ENCODE data around the gene AKR1C2.

DNA sequence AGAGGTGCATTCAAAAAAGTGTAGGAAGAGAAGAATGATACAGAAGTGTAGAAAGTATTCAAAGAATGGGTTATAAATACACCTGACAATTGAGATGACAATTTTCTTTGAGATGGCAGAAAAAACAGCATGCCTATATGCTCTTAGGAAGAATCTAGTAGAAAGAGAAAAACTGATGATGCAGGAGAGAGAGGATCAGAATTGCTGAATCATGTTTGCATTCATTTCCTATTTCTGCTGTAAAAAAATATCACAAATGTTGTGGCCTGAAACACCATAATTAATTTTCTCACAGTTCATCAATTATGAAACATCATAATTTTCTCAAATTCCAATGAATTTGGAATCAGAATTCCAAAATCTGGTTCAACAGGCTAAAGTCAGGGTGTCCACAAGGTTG is 50.3 kb downstream of the AKR1C2 start:
- no peak for TF ChIP-seq POLR2A (IDR thresholded peaks at IDR 0.05)
- TF ChIP-seq, protein P1, sequence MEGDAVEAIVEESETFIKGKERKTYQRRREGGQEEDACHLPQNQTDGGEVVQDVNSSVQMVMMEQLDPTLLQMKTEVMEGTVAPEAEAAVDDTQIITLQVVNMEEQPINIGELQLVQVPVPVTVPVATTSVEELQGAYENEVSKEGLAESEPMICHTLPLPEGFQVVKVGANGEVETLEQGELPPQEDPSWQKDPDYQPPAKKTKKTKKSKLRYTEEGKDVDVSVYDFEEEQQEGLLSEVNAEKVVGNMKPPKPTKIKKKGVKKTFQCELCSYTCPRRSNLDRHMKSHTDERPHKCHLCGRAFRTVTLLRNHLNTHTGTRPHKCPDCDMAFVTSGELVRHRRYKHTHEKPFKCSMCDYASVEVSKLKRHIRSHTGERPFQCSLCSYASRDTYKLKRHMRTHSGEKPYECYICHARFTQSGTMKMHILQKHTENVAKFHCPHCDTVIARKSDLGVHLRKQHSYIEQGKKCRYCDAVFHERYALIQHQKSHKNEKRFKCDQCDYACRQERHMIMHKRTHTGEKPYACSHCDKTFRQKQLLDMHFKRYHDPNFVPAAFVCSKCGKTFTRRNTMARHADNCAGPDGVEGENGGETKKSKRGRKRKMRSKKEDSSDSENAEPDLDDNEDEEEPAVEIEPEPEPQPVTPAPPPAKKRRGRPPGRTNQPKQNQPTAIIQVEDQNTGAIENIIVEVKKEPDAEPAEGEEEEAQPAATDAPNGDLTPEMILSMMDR (IDR thresholded peaks at IDR 0.05): no peak

Data from heart left ventricle (tissue), 13 donors.